K562 (cell line): ENCODE measurements around the gene CERS2. TPM values are rescaled to one million over a fixed set of nuclear protein-coding genes. Genes with fewer than 3 reads are reported as not detected.

Experiments
- ATAC-seq: fragments of 200-7000 bp; cut with Tn5 transposase; 3 replicates; pipeline ENCODE4 v1.9.1; 2020; ENCODE audit warnings: moderate library complexity
- BruUV-seq: library from RNA; stranded (reverse); fragments of 400-500 nt; replicated peaks from 2 replicates; lab custom pipeline; 2021; lab: Mats Ljungman, UMichigan
- CTCF ChIA-PET: fragments of 300-600 bp; formaldehyde crosslinking; extraction: SDS; loops from one replicate; lab custom pipeline; 2021; ENCODE audit warnings: low intra/inter-chr PET ratio; lab: Yijun Ruan, JAX
- POLR2A ChIA-PET: fragments of 300-600, 350-650 bp; sonication (Branson Sonifier 250); formaldehyde crosslinking; extraction: SDS; loops from one replicate; lab custom pipeline; 2021; ENCODE audit warnings: antibody characterized with exemption, inconsistent platforms; lab: Yijun Ruan, JAX
- DNase-seq, 4 experiments: peaks; one replicate each; pipeline versions ENCODE4 v3.0.0 to v3.0.0-alpha.2; 2011 to 2018; ENCODE audit warnings: low spot score in 3 of 4, mixed read lengths in 3 of 4; ENCODE audit errors: extremely low read depth in 1 of 4
- FAIRE-seq: peaks from 2 replicates; lab custom pipeline; 2011; peaks lifted over from hg19 to GRCh38; lab: Jason Lieb, UNC
- H2AFZ ChIP-seq: 2 replicates; pipeline ENCODE4 v1.6.0; 2011; ENCODE audit warnings: low read depth, low read length, control low read depth, inconsistent platforms
- H3K27ac ChIP-seq: fragments of 200-600 bp; 3 replicates; pipeline ENCODE4 v1.8.0; 2011; ENCODE audit warnings: low read depth, mild to moderate bottlenecking, control low read depth, inconsistent platforms, low read length, moderate library complexity, mixed read lengths; ENCODE audit errors: extremely low read depth
- H3K27me3 ChIP-seq, 2 experiments: fragments of 300-600 bp in 1 of 2; 2 replicates in 1 of 2; 3 replicates in 1 of 2; pipeline versions ENCODE4 v1.6.0 to v1.8.0; 2011; ENCODE audit warnings: inconsistent platforms in 2 of 2, low read length in 2 of 2, mild to moderate bottlenecking in 1 of 2, mixed read lengths in 1 of 2, moderate library complexity in 1 of 2; ENCODE audit not compliant: control insufficient read depth in 2 of 2, insufficient read depth in 2 of 2
- H3K36me3 ChIP-seq: fragments of 300-600 bp; 3 replicates; pipeline ENCODE4 v1.8.0; 2011; ENCODE audit warnings: mild to moderate bottlenecking, low read length, inconsistent platforms; ENCODE audit not compliant: control insufficient read depth, insufficient read depth
- H3K4me1 ChIP-seq, 2 experiments: fragments of 200-600 bp in 1 of 2; replicated peaks in 1 of 2; 2 replicates in 1 of 2; 3 replicates in 1 of 2; pipeline versions ENCODE4 v1.5.1 to v1.8.0; 2011; ENCODE audit warnings: inconsistent platforms in 2 of 2, low read length in 2 of 2, mild to moderate bottlenecking in 1 of 2, mixed read lengths in 1 of 2, moderate library complexity in 1 of 2; ENCODE audit not compliant: control insufficient read depth in 2 of 2, insufficient read depth in 2 of 2
- H3K4me2 ChIP-seq: 2 replicates; pipeline ENCODE4 v1.6.1; 2011; ENCODE audit warnings: low read length, control low read depth, inconsistent platforms, mixed read lengths; ENCODE audit not compliant: insufficient read depth
- H3K4me3 ChIP-seq: fragments of 200-600 bp; sonication (generic), shearing (Covaris generic); 2 replicates; pipeline ENCODE4 v1.5.1; 2016; ENCODE audit warnings: control low read depth, inconsistent platforms
- H3K79me2 ChIP-seq: fragments of 200-600 bp; 3 replicates; pipeline ENCODE4 v1.8.0; 2011; ENCODE audit warnings: low read length, inconsistent platforms; ENCODE audit not compliant: control insufficient read depth, insufficient read depth
- H3K9ac ChIP-seq, 2 experiments: 2 replicates each; pipeline versions ENCODE4 v1.6.0 to v1.6.1; 2011; ENCODE audit warnings: low read depth in 2 of 2, low read length in 2 of 2, control low read depth in 1 of 2, inconsistent platforms in 1 of 2, mild to moderate bottlenecking in 1 of 2, mixed read lengths in 1 of 2; ENCODE audit not compliant: insufficient read depth in 1 of 2
- H3K9me1 ChIP-seq: one replicate; pipeline ENCODE4 v1.6.0; 2011; ENCODE audit warnings: inconsistent platforms, mild to moderate bottlenecking, low read length, moderate library complexity; ENCODE audit not compliant: control insufficient read depth, insufficient read depth
- H3K9me3 ChIP-seq: replicated peaks from 2 replicates; pipeline ENCODE4 v1.5.1; 2011; ENCODE audit warnings: low read depth, low read length, inconsistent platforms; ENCODE audit not compliant: control insufficient read depth, insufficient read depth
- H4K20me1 ChIP-seq: replicated peaks from 2 replicates; pipeline ENCODE4 v1.6.1; 2011; ENCODE audit warnings: low read length, inconsistent platforms, mixed read lengths; ENCODE audit not compliant: control insufficient read depth, insufficient read depth
- FIP1L1 ChIP-seq: fragments of 200-400 bp; formaldehyde crosslinking; IDR thresholded peaks from 2 replicates; pipeline ENCODE4 v1.6.1; 2018; ENCODE audit warnings: mild to moderate bottlenecking, low read depth, low read length; ENCODE audit not compliant: poor library complexity, severe bottlenecking
- FOXA1 ChIP-seq: fragments of 450-650 bp; IDR thresholded peaks from 2 replicates; pipeline ENCODE4 v1.6.1; 2016; ENCODE audit warnings: mild to moderate bottlenecking, borderline replicate concordance
- HLTF ChIP-seq: fragments of 450-650 bp; IDR thresholded peaks from 2 replicates; pipeline ENCODE4 v1.6.1; 2016
- KDM5B ChIP-seq: fragments of 200-600 bp; sonication (generic); IDR thresholded peaks from 2 replicates; pipeline ENCODE4 v1.6.1; 2012; ENCODE audit warnings: low read depth, mild to moderate bottlenecking, moderate library complexity, low read length, control low read depth, inconsistent platforms; ENCODE audit not compliant: insufficient replicate concordance
- MXD1 ChIP-seq: fragments of 250-450 bp; sonication (Bioruptor Pico); IDR thresholded peaks from 2 replicates; pipeline ENCODE4 v1.8.0; 2021; ENCODE audit warnings: borderline replicate concordance, mild to moderate bottlenecking, moderate library complexity; ENCODE audit not compliant: poor library complexity, severe bottlenecking
- NR1H2 ChIP-seq: sonication (generic); formaldehyde crosslinking; IDR thresholded peaks from 2 replicates; pipeline ENCODE4 v1.4.0; 2020; ENCODE audit warnings: mild to moderate bottlenecking, missing genetic modification reagents
- NR3C1 ChIP-seq: sonication (generic); formaldehyde crosslinking; IDR thresholded peaks from 2 replicates; pipeline ENCODE4 v1.8.1; 2022; ENCODE audit warnings: missing genetic modification reagents
- STAT5A ChIP-seq: IDR thresholded peaks from 2 replicates; pipeline ENCODE4 v1.6.1; 2012; ENCODE audit warnings: low read length, inconsistent platforms, borderline replicate concordance
- U2AF2 ChIP-seq: fragments of 200-400 bp; formaldehyde crosslinking; optimal IDR thresholded peaks from 2 replicates; pipeline ENCODE3; 2017; ENCODE audit warnings: low read depth, mild to moderate bottlenecking, low read length
- ZMIZ1 ChIP-seq, 2 experiments: fragments of 150-350 bp in 1 of 2; IDR thresholded peaks; 2 replicates each; pipeline ENCODE4 v1.6.1; 2012 to 2016; ENCODE audit warnings: low read depth in 2 of 2, low read length in 2 of 2, mild to moderate bottlenecking in 1 of 2, moderate library complexity in 1 of 2
- ZNF431 ChIP-seq: sonication (generic); formaldehyde crosslinking; IDR thresholded peaks from 2 replicates; pipeline ENCODE4 v1.8.0; 2022; ENCODE audit warnings: mild to moderate bottlenecking, missing genetic modification reagents
- WGBS: fragments of 100-300 bp; shearing (Covaris generic); methylation state at CpG from one replicate; pipeline ENCODE4 v1.1.6; 2016; ENCODE audit warnings: low coverage, mixed read lengths; ENCODE audit not compliant: insufficient coverage; ENCODE audit errors: missing lambda C conversion rate; 5-methylcytosine and 5-hydroxymethylcytosine counted together
- in situ Hi-C: fragments of 300-500 bp; cut with MboI; formaldehyde crosslinking; loops from 4 replicates; pipeline ENCODE4 v1.15.0; 2018; ENCODE audit warnings: inconsistent platforms, mixed read lengths
- intact Hi-C: fragments of 100-400 bp; cut with micrococcal nuclease; formaldehyde crosslinking; loops from 2 replicates; pipeline ENCODE4 v1.14.2; 2022
- polyA plus RNA-seq, 8 experiments: library from polyadenylated mRNA; depleted of rRNA in 4 of 8; stranded (reverse) in 5 of 8; unstranded in 3 of 8; fragments of >200 nt; fragmentation: Nextera tagmentation in 2 of 8; fragmentation: Illumina TruSeq in 1 of 8; extraction: Ambion mirVana in 2 of 8; extraction: Trizol in 1 of 8; gene quantifications; 2 replicates each; pipeline versions ENCODE4 v1.2.1 to v1.2.3, GENCODE V29; 2011 to 2014; ENCODE audit warnings: inconsistent platforms in 1 of 8, missing spikeins in 1 of 8
- total RNA-seq, 7 experiments: library from RNA; depleted of rRNA in 6 of 7; stranded (reverse); fragments of >200 nt in 6 of 7; fragmentation: Illumina TruSeq in 2 of 7; extraction: Trizol in 2 of 7; gene quantifications; 2 replicates each; pipeline versions ENCODE4 v1.2.1 to v1.2.3, GENCODE V29; 2011 to 2021; ENCODE audit warnings: low replicate concordance in 1 of 7
- TF ChIP-seq, protein P1 (sequence below): sonication (generic); formaldehyde crosslinking; IDR thresholded peaks from 2 replicates; pipeline ENCODE4 v1.8.0; 2022; ENCODE audit warnings: missing genetic modification reagents, mild to moderate bottlenecking, borderline replicate concordance

The CERS2 gene
- total and polyA plus RNA-seq, 9 of the 15 experiments (the other 6 are each of a cell fraction or from before 2014, with no cell fraction given): 23.4 to 295 (median 132) TPM

GRCh38 chr1:150954708-150955107 is 19.9 kb downstream of the CERS2 start:
- Histone ChIP-seq H3K9ac (no peak overlapping the region), H3K4me2 (no peak overlapping the region), H3K4me1 (no peaks in the 10 kb centered on the region), H3K4me3 (no peak overlapping the region), H4K20me1 (no peaks in the 10 kb centered on the region), H3K27ac (no peak overlapping the region), H2AFZ (no peak overlapping the region), H3K27me3 (no peaks in the 10 kb centered on the region), H3K36me3 (peaks cover 75% of the 10 kb centered on the region), H3K9me3 (no peaks in the 10 kb centered on the region), H3K9me1 (no peaks in the 10 kb centered on the region), H3K79me2 (no peaks in the 10 kb centered on the region)
- CTCF ChIA-PET: interaction anchor here (0.6 kb wide), 1 partner anchor 23 kb away, joined by 4 read pairs; no protein-coding TSS in a partner anchor
- WGBS: 80% methylated on average over 3 of the region's 3 CpGs
- intact Hi-C loops (no loop called here), in situ Hi-C loops (no loop called here)
- no TSS peak for BruUV-seq
- POLR2A ChIA-PET: interaction anchor here (0.7 to 6.5 kb wide), 5 partner anchors 8 to 52 kb away, joined by 3 to 64 read pairs (median 3); partner anchors contain the start of genes CERS2 and MINDY1
- TF ChIP-seq KDM5B: no peak
- no peak for TF ChIP-seq ZMIZ1 (IDR thresholded peaks at IDR 0.05; ENCODE audit: low read depth in 2 of 2, low read length in 2 of 2)
- no peak for TF ChIP-seq STAT5A
- no peak for TF ChIP-seq NR1H2 (CRISPR knock-in tag)
- no peak for TF ChIP-seq MXD1
- TF ChIP-seq NR3C1 (CRISPR knock-in tag): no peak
- TF ChIP-seq ZNF431: no peak
- TF ChIP-seq, protein P1, sequence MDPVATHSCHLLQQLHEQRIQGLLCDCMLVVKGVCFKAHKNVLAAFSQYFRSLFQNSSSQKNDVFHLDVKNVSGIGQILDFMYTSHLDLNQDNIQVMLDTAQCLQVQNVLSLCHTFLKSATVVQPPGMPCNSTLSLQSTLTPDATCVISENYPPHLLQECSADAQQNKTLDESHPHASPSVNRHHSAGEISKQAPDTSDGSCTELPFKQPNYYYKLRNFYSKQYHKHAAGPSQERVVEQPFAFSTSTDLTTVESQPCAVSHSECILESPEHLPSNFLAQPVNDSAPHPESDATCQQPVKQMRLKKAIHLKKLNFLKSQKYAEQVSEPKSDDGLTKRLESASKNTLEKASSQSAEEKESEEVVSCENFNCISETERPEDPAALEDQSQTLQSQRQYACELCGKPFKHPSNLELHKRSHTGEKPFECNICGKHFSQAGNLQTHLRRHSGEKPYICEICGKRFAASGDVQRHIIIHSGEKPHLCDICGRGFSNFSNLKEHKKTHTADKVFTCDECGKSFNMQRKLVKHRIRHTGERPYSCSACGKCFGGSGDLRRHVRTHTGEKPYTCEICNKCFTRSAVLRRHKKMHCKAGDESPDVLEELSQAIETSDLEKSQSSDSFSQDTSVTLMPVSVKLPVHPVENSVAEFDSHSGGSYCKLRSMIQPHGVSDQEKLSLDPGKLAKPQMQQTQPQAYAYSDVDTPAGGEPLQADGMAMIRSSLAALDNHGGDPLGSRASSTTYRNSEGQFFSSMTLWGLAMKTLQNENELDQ (CRISPR knock-in tag): no peak
- TF ChIP-seq FOXA1: no peak
- no peak for TF ChIP-seq FIP1L1
- no peak for TF ChIP-seq HLTF
- TF ChIP-seq U2AF2: no peak
- ATAC-seq (peak; percentile 55; the same call in 1 of the 3 replicates), FAIRE-seq (no peak), DNase-seq (peak in 1 of 4 experiments; percentile 7)
